ENCODE results near the gene MSGN1.

DNA sequence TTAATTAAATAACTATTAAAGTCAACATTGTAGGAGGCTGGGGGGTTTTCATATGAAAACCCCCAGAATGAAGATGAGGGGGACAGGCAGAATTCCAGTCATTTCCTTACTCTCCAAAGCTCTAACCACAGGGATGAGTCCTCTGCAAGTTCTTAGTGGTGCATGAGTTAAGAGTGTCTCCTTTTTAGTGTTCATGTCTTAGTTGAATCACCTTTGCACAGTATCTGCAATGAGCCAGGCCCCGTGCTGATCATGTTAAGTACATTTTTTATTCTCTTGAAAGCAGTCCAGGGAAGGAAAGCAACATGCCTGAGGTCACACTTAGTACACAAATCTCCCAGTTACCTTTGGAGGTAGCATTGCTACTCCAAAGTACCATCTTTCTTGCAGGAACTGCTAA lies 25.7 kb upstream of the MSGN1 start:
- TF ChIP-seq, protein P1, sequence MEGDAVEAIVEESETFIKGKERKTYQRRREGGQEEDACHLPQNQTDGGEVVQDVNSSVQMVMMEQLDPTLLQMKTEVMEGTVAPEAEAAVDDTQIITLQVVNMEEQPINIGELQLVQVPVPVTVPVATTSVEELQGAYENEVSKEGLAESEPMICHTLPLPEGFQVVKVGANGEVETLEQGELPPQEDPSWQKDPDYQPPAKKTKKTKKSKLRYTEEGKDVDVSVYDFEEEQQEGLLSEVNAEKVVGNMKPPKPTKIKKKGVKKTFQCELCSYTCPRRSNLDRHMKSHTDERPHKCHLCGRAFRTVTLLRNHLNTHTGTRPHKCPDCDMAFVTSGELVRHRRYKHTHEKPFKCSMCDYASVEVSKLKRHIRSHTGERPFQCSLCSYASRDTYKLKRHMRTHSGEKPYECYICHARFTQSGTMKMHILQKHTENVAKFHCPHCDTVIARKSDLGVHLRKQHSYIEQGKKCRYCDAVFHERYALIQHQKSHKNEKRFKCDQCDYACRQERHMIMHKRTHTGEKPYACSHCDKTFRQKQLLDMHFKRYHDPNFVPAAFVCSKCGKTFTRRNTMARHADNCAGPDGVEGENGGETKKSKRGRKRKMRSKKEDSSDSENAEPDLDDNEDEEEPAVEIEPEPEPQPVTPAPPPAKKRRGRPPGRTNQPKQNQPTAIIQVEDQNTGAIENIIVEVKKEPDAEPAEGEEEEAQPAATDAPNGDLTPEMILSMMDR (IDR thresholded peaks at IDR 0.05; ENCODE audit: insufficient read depth, low read length, poor library complexity, severe bottlenecking) = no peak
- no peak for TF ChIP-seq EZH2phosphoT487 (conservative IDR thresholded peaks at IDR 0.05; ENCODE audit: low read length)
